Measurements from ENCODE around the gene IQSEC1.

GRCh38 chr3:13024765-13025065 lies 48.5 kb downstream of the IQSEC1 start:
- TF ChIP-seq GATA2 (IDR thresholded peaks at IDR 0.05; ENCODE audit: low read depth, low read length), result no peak
- no peak for TF ChIP-seq GATA3 (IDR thresholded peaks at IDR 0.05; ENCODE audit: low read depth, low read length)
